Measurements from ENCODE around the gene HEY2.
"Not testable (repeated sequence)": the region's sequence is repeated elsewhere in the genome, so short reads cannot be mapped to it uniquely, and the experiment has no call there.

The HEY2 gene

DNA sequence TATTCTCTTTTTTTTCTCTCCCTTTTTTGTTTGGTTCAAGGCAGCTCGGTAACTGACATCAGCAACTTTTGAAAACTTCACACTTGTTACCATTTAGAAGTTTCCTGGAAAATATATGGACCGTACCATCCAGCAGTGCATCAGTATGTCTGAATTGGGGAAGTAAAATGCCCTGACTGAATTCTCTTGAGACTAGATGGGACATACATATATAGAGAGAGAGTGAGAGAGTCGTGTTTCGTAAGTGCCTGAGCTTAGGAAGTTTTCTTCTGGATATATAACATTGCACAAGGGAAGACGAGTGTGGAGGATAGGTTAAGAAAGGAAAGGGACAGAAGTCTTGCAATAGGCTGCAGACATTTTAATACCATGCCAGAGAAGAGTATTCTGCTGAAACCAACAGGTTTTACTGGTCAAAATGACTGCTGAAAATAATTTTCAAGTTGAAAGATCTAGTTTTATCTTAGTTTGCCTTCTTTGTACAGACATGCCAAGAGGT lies 10.6 kb downstream of the HEY2 start:
- DNase-seq (ENCODE audit: low read depth, low spot score), result no peak
- no peak overlapping the region for H3K4me3 ChIP-seq (ENCODE audit: low read length)

DNA sequence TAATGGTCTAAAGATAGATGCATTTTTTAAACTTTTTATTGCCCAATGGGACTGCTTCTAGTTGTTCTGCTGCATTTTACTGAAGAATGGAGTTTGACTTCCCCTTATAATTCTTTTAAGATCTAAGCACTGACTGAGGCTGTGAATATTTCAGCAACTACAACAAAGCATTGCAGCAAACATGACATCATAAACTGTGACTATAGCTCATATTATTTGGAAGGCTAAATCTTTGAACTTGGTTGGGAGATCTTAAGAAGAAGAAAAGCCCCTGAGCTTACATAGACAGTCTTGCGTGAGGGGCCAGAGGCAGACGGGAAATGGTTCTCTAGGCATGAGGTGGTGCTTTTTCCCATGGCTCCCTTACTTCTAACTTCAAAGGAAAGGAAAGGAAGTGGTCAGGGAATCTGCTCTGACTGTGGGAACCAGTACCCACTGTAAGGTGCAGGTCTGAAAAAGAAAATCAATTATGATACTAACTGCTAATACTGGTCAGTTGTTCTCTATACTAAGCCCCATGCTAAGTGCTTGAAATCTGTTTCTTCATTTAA lies 14.8 kb downstream of the HEY2 start:
- H3K4me3 ChIP-seq (ENCODE audit: low read length), result no peak overlapping the region
- no peak for DNase-seq (ENCODE audit: low read depth, low spot score)

DNA sequence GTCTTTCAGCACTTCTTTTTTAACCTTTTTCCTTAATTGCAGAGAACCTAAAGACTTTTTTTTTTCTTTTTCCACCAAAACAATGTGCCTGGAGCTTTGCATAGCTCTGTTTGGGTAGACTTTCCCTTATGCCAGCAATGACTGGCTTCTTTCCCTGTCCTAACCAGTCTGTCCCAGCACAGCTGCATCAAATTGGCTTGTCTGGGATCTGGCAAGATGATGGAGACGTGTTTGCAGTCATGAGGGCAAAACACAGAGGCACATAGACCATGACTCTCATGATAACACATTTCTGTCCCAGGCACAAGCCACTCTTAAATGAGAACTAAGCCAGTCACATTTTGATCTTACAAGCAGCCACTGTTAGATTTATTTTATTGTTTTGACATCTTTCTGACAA lies 16.5 kb downstream of the HEY2 start:
- no peak for DNase-seq (ENCODE audit: low read depth, low spot score)
- H3K4me3 ChIP-seq (ENCODE audit: low read length), result no peak overlapping the region

DNA sequence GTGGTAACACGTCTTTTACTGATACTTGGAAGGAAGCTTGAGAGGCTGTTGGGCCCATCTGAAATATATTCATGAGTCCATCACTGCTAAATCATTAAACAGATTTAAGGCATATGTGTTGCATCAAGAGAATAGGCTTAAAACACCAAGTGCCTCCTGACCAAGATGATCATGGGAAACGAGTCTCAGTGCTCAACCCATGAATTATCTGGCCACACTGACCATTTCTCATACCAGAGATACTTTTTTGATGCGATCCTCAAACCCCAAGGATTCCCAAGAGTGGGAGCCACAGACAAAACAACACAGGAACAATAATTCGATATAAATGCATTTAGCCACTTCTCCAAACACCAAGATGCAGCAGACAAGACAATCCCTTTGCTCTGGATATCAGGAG lies 17.2 kb downstream of the HEY2 start:
- H3K4me3 ChIP-seq (ENCODE audit: low read length), result no peak overlapping the region
- DNase-seq (ENCODE audit: low read depth, low spot score), result no peak

DNA sequence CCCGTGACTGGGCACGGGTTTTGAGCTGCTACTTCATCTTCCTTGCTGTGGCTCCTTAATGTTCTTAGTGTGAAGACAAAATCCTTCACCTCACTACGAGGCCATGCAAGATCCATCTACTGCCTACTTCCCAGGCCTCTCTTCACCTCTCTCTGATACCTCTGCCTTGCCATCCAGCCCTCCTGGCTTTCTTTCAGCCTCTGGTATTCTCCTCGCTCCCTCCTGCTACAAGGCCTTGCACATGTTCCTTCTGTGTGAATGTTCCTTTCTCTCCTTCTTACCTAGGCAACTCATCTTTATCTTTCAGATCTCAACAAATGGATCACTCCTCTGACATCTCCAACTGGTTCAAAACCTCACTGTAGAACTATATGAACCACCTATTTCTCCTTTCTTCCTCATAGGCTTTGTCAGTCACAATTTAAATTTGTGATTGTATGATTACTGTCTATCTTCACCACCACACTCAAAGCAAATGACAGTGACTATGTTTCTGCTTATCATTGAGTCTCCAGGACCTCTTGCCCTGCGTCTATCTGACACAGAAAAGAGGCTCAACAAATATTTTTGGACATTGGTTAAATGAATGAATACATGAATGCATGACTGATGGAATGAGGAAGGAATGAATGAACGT lies 19.8 kb downstream of the HEY2 start:
- no peak for DNase-seq (ENCODE audit: low read depth, low spot score)
- no peak overlapping the region for H3K4me3 ChIP-seq (ENCODE audit: low read length)

DNA sequence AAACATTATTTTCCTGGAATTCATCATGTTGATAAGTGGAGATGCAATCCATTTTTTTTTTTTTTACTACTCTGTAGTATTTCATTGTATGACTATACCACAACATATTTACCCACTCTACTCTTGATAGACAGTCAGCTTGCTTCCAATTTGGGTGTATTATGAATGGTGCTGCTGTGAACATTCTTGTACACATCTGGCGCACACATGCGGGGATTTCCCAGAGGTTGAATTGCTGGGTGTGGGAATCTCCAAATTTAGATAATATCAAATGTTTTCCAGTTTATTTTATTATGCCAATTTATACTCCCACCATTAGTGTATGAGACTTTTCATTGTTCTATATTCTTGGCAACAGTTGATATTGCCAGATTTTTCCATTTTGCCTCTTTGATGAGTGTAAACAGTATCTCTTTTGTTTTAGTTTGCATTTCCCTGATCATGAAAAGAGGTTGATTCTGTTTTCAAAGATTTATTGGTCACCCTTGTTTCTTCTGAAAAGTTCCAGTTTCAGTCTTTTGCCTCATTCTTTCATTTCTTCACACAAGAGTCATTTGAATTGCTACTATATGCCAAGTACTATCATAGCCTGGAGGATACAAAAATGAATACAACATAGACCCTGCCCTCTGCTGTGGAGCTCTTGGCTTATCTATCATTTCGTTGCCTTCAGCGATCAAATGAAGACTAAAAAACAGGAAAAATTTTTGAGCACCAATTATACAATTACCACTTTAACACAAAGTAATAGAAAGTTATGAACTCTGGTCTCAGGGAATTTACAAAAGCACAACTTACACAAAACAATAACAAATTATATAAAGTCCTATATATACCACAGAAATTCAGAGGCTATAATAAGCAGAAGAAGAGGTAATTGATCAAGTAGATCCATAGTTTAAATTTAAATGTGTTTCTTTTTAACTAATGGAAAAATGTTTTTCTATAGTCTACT lies 24.2 kb downstream of the HEY2 start:
- no peak for DNase-seq (ENCODE audit: low read depth, low spot score)
- H3K4me3 ChIP-seq (ENCODE audit: low read length), result no peak overlapping the region

DNA sequence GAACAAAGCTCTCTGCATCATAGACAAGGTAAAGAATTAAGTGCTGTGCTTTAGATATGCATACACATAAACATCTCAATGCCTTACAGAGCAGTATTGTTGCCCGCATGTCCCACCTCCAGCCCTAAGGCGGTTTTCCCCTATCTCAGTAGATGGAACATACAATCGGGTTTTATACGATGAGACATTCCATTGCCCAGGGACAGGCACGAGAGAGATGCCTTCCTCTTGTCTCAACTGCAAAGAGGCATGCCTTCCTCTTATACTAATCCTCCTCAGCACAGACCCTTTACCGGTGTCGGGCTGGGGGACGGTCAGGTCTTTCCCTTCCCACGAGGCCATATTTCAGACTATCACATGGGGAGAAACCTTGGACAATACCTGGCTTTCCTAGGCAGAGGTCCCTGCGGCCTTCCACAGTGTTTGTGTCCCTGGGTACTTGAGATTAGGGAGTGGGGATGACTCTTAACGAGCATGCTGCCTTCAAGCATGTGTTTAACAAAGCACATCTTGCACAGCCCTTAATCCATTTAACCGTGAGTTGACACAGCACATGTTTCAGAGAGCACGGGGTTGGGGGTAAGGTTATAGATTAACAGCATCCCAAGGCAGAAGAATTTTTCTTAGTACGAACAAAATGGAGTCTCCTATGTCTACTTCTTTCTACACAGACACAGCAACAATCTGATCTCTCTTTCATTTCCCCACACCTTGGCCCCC lies 26.8 kb downstream of the HEY2 start:
- not testable (repeated sequence) for DNase-seq (ENCODE audit: low read depth, low spot score); H3K4me3 ChIP-seq (ENCODE audit: low read length)

DNA sequence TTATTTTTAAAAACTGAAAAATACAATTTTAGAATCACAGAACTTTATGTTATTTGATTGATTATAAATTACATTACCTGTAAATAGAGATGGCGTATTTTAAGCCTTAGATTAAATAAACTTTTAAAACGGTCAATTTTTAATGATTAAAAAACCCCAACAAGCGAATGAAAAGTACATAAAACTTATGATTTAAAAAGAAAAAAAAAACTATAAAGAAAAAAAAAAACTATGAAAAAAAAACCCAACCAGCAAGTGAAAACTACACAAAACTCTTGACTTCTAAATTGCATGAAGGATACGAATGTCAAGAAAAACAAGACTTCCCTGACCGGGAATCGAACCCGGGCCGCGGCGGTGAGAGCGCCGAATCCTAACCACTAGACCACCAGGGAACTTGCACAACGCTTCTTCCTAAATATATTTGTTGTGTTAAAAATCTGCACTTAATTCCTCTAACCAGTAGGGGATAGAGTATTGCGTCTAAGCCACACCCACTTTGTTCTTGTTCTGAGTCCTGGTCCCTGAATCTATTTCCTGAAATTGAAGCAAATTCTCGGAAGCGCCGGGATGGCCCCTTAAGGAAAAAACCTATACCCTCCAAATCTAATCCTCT lies 30.6 kb downstream of the HEY2 start:
- DNase-seq (ENCODE audit: low read depth, low spot score), result peak; percentile 93
- H3K4me3 ChIP-seq (ENCODE audit: low read length), result peak overlapping the region; percentile 73

DNA sequence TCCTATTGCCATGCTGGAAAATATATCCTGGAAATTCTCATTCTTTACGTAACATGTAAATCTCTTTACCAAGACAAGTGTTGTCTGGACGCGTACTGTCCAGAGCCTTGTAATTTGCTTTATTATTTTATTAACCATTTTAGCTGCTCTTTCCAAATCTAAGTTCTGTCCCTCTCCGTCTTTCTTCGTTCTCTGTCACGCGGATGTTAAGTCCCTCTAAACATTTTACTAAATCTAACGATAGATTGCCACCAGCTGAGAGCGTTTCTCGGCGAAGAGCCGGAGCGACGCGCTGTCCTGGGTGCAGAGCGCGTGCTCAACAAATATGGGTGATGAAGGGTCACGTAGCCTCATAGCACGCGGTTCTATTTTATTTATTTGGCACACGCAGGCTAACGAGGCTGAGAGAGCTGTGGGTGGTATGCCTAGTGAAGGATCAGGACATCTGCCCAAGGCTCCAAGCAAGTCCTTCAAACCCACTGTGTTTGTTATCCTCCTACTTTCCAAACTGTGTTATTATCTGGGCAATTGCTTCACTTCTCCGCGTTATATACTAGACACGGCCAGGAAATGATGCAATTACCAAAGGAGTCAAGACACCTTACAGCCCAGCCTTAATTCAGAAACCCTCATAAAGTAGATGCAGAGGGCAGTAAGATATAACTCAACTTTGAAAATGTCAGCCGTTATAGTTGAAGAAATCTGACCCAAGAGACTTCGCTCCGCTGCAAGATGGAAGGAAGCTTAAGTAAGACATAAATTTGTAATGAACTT lies 31.3 kb downstream of the HEY2 start:
- DNase-seq (ENCODE audit: low read depth, low spot score), result peak; percentile 78

DNA sequence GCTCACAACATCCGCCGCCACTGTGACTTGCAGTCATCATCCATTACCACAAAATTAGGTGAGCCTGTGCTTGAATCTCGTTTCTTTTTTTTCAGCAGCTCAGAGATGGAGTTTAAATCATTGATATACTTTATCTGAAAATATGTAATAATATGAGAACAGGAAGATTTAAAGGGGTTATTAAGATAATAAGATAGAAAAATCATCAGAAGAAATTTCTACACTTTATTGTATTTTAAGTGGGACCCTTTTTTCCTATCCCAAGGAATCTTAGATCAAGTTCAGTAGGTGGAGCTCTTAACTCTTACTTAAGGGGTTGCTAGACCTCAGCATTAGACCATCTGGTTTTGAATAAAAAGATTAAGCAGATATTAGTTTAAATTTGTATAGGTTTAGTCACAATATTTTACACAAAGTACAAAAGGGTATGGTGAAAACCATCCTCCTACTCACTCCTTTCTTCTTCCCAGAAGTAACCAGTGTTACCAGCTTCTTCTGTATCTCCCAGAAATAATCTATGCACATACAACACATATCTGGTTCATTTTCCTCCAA lies 32.0 kb downstream of the HEY2 start:
- H3K4me3 ChIP-seq (ENCODE audit: low read length), result peak overlapping the region; percentile 73
- DNase-seq (ENCODE audit: low read depth, low spot score), result no peak

More for the DNA sequence above, 31.3 kb downstream of the HEY2 start:
- peak overlapping the region; percentile 73 for H3K4me3 ChIP-seq (ENCODE audit: low read length)

DNA sequence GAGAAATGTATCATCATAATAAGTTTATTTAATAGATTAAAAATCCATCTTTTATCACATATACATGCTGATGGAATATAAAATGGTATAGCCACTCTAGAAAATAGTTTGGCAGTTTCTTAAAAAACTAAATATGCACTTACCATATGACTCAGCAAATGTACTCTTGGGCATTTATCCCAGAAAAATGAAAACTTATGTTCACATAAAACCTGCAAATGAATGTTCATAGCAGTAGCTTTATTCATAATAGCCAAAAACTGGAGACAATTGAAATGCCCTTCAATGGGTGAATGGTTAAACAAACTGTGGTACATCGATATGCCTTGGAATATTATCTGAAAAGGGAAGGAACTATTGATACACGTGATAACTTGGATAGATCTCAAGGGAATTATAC lies 34.9 kb downstream of the HEY2 start:
- DNase-seq (ENCODE audit: low read depth, low spot score), result no peak
- H3K4me3 ChIP-seq (ENCODE audit: low read length), result no peak overlapping the region

DNA sequence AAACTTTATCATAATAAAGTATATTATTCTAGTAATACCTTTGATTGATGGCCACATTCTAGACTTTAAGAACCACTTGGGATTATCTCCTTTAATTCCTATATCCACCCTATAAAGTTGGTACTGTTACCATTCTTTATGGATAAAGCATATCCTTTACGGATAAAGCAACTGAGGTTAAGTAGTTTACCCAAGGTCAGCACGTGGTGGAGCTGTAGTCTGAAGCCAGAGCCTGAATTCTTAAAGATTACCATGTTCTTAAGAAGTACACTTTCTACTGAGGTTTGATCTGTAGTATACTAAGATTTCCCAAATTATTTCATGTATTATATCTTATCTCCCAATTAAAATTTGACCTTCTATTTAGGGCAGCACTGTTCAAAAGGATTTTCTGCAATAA lies 38.4 kb downstream of the HEY2 start:
- H3K4me3 ChIP-seq (ENCODE audit: low read length), result no peak overlapping the region
- no peak for DNase-seq (ENCODE audit: low read depth, low spot score)

DNA sequence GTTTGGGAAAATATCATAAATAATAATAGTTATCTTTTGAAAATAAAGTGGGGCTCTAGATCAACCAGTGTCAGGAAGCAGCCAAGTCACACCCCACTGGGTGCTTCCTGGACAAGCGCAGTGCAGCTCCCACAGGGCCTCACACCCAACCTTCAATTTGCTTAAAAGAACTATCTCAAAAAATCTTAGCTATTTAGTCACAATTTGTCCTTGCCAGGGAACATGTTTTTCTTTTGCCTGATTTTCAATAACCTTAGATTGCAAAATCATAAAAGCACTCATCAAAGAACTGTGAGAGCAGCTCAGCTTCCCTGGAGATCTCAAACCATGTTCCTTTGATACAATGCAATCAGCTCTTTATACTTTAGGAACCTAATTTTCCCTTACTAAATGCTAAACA lies 39.7 kb downstream of the HEY2 start:
- no peak overlapping the region for H3K4me3 ChIP-seq (ENCODE audit: low read length)

DNA sequence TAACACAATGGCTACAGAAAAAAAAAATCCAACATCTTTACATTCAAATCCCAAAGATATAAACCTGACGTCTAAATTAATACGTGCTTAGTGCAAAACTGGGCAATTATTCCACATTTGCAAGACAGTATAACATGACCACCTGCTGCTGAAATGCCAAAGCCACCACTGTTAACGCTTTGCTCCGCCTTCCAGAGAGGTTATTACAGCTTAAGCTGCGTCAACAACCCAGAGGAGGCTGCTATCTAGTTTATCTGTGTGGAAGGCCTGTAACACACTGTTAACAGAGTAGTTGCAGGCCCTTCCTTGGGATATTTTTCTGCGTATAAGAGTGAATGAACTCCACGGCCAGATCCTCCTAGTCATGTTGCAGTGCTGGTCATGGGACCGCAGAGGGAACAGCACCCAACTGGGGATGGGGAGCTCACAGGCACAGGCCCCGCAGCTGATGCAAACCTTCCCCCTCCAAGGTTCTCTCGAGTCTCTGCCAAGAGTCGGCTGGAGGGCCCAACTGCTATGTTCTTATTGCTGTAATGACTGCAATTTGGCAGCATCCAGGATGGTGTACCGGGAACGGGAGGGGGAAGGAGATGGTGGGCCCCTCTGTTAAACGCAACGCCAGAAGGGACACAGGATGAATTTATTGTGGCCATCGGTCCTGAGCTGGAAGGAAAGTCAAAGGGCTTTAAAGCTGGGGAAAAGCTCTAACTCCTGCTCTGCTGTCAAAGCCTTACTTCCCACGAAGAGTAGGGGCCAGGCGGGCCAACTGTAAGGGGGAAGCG lies 40.3 kb downstream of the HEY2 start:
- peak; percentile 58 for DNase-seq (ENCODE audit: low read depth, low spot score)
- H3K4me3 ChIP-seq (ENCODE audit: low read length), result peak overlapping the region; percentile 68

More for the DNA sequence above, 39.7 kb downstream of the HEY2 start:
- no peak for DNase-seq (ENCODE audit: low read depth, low spot score)

DNA sequence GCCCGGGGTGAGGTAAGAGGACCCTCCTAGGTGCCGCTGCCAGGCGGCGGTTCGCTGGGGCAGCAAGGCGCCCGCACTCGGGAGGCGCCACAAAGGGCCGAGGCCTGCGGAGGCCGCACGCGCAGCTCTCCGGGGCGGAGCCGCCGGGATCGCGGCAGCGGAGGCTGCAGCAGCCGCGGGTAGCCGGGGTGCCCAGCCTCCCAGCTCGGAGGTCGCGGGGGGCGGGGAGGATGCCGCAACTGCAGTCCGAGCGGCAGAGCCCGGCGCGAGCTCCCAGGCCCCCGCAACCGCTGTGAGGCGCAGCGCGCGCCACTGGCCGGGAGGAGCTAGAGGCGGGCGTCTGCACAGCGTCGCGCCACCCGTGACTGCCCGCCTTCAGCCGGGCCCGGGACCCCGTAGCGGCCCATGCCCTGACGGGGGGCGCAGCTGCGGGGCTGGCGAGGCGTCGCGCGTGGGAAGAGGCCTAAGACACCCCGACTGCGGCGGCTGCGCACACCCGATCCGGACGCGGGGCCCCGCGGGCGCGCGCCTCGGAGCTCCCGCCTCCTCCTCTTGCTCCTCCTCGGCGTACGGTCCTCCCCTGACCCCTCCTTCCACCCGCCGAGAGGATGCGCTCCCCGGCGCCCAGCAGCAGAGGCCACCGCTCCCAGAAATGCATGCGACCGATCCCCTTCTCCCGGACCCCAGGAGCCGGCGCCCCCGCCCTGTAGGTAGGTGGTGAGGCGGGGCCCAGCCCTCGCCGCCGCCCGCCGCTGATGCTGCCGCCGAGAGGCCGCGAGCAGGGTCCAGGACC lies 41.1 kb downstream of the HEY2 start, which contains the start of gene NCOA7:
TSS of gene NCOA7 (plus strand) at position 603 of the 793 bp plus-strand sequence. CDS start 24,395 bp downstream, outside the sequence.
- DNase-seq (ENCODE audit: low read depth, low spot score), result peak; percentile 60
- peak within 1 kb of the TSS; percentile 68 for H3K4me3 ChIP-seq (ENCODE audit: low read length)

DNA sequence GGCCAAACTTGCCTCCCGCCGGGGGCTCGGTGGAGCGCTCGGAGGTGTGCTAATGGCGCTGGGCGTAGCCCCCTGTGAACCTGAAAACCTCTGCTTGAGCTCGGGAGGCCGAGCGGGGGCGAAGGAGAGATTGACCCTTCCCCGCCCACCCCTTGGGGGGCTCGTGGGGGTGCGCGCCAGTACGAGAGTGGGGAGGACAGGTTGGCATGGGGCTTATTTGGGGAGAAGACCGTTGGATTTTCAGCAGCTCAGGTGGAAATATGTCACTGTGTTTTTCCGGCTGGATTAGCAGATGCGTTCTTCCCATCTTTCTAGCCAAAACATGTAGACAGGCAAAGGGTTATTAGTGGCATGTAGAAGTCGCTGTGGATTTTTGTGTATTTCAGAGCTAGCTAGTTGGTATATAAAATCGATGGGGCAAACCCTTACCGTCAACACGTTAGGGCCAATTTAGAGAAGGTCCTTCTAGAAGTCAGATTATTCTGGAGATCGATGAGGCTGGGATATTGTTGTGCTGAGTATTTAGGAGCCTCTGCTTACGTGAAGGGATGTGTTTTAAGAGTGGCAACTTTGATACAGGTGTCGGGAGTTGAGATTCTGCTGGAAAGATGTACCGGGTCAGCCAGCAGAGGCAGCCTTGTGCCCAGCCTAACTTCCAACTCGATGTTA lies 41.9 kb downstream of the HEY2 start:
- DNase-seq (ENCODE audit: low read depth, low spot score), result peak; percentile 65
- peak overlapping the region; percentile 68 for H3K4me3 ChIP-seq (ENCODE audit: low read length)

Measured in Jurkat, Clone E6-1 (cell line).